MCF 10A (cell line): ENCODE data around the gene NAT10. TPM values are rescaled to one million over a fixed set of nuclear protein-coding genes. Genes with fewer than 3 reads are reported as not detected.

Experiments
- BruUV-seq: library from RNA; stranded (reverse); fragments of 400-500 nt; replicated peaks from 2 replicates; lab custom pipeline; 2021; lab: Mats Ljungman, UMichigan
- CTCF ChIA-PET: fragments of 300-600 bp; sonication (Branson Sonifier 250); formaldehyde crosslinking; extraction: SDS; loops from one replicate; lab custom pipeline; 2021; ENCODE audit warnings: antibody characterized with exemption, inconsistent platforms; lab: Yijun Ruan, JAX
- POLR2A ChIA-PET: fragments of 300-600, 350-650 bp; sonication (Branson Sonifier 250); formaldehyde crosslinking; extraction: SDS; loops from one replicate; lab custom pipeline; 2020; ENCODE audit warnings: antibody characterized with exemption, inconsistent platforms; lab: Yijun Ruan, JAX
- DNase-seq: peaks from one replicate; pipeline ENCODE4 v3.0.0-alpha.2; 2018; ENCODE audit not compliant: unreplicated experiment
- H3K27ac Mint-ChIP-seq: one replicate; pipeline ENCODE4 v1.8.0; 2022; ENCODE audit warnings: mild to moderate bottlenecking, low read depth, mixed read lengths; ENCODE audit not compliant: unreplicated experiment
- H3K27me3 Mint-ChIP-seq: one replicate; pipeline ENCODE4 v1.8.0; 2022; ENCODE audit warnings: mixed read lengths; ENCODE audit not compliant: insufficient read depth, unreplicated experiment
- H3K36me3 Mint-ChIP-seq: one replicate; pipeline ENCODE4 v1.8.0; 2022; ENCODE audit warnings: mild to moderate bottlenecking, moderate library complexity, mixed read lengths; ENCODE audit not compliant: insufficient read depth, unreplicated experiment
- H3K4me1 Mint-ChIP-seq: one replicate; pipeline ENCODE4 v1.8.0; 2022; ENCODE audit warnings: mixed read lengths; ENCODE audit not compliant: insufficient read depth, unreplicated experiment
- H3K4me3 Mint-ChIP-seq: one replicate; pipeline ENCODE4 v1.8.0; 2022; ENCODE audit warnings: mild to moderate bottlenecking, moderate library complexity, mixed read lengths; ENCODE audit not compliant: unreplicated experiment
- H3K9me3 Mint-ChIP-seq: one replicate; pipeline ENCODE4 v1.8.0; 2022; ENCODE audit warnings: mixed read lengths; ENCODE audit not compliant: unreplicated experiment
- intact Hi-C: fragments of 100-400 bp; cut with micrococcal nuclease; formaldehyde crosslinking; loops from 2 replicates; pipeline ENCODE4 v1.14.1; 2022
- total RNA-seq: library from RNA; stranded (reverse); gene quantifications from 2 replicates; pipeline ENCODE4 v1.2.3, GENCODE V29; 2022
- TF ChIP-seq, protein P1 (sequence below): fragments of 200-600 bp; IDR thresholded peaks from one replicate; pipeline ENCODE4 v1.8.0; 2022; ENCODE audit warnings: antibody characterized with exemption, mild to moderate bottlenecking; ENCODE audit not compliant: unreplicated experiment

Gene NAT10
- total RNA-seq, 1 experiment from 2014 or later = 89.5 TPM

DNA sequence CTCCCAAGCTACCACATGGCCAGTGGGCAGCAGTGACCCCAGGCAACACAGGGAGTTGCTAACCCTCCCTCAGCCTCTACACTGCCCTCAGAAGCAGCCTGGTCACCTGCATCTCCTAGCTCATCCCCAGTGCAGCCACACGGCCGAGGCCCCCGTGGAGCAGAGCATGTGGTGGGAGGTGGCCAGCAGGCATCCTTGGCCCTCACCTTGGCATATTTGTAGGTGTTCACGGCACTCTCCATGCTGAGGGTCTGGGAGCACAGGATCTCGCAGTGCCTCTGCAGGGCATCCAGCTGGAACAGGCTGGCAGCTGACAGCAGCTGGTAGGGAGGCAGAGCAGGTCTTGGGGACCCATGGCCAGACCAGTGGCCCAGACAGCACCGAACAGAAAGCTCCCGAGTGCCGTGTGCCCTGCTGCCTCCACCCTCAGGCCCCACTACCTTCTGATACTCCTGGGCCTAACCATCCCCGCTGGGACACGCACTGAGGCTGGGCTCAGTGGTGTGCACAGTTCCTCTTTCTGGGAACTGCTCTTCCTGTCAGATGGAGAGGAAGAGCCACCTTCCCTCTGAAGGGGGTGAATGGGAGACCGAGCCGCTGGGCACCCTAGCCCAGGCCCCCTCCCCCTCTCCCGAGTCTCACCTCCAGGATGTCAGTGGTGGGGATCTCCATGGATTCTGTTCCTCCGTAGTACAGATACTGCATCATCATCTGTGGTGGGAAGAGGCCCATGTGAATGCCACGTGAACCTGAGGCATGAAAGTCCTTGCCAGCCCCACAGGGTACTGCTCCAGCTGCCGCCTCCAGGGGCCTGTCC is 48.8 kb downstream of the NAT10 start:
- Mint-ChIP-seq H3K36me3 (peaks cover 20% of the 10 kb centered on the region), H3K4me3 (no peak overlapping the region), H3K27me3 (no peaks in the 10 kb centered on the region), H3K4me1 (no peaks in the 10 kb centered on the region), H3K27ac (no peak overlapping the region), H3K9me3 (no peaks in the 10 kb centered on the region)
- POLR2A ChIA-PET = no interaction called here
- TF ChIP-seq, protein P1, sequence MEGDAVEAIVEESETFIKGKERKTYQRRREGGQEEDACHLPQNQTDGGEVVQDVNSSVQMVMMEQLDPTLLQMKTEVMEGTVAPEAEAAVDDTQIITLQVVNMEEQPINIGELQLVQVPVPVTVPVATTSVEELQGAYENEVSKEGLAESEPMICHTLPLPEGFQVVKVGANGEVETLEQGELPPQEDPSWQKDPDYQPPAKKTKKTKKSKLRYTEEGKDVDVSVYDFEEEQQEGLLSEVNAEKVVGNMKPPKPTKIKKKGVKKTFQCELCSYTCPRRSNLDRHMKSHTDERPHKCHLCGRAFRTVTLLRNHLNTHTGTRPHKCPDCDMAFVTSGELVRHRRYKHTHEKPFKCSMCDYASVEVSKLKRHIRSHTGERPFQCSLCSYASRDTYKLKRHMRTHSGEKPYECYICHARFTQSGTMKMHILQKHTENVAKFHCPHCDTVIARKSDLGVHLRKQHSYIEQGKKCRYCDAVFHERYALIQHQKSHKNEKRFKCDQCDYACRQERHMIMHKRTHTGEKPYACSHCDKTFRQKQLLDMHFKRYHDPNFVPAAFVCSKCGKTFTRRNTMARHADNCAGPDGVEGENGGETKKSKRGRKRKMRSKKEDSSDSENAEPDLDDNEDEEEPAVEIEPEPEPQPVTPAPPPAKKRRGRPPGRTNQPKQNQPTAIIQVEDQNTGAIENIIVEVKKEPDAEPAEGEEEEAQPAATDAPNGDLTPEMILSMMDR = no peak
- no TSS peak for BruUV-seq
- no peak for DNase-seq
- intact Hi-C loops = no loop called here
- CTCF ChIA-PET = interaction anchor here (0.5 to 1.2 kb wide), 5 partner anchors 13 to 341 kb away, joined by 3 to 7 read pairs (median 6); no protein-coding TSS in a partner anchor

DNA sequence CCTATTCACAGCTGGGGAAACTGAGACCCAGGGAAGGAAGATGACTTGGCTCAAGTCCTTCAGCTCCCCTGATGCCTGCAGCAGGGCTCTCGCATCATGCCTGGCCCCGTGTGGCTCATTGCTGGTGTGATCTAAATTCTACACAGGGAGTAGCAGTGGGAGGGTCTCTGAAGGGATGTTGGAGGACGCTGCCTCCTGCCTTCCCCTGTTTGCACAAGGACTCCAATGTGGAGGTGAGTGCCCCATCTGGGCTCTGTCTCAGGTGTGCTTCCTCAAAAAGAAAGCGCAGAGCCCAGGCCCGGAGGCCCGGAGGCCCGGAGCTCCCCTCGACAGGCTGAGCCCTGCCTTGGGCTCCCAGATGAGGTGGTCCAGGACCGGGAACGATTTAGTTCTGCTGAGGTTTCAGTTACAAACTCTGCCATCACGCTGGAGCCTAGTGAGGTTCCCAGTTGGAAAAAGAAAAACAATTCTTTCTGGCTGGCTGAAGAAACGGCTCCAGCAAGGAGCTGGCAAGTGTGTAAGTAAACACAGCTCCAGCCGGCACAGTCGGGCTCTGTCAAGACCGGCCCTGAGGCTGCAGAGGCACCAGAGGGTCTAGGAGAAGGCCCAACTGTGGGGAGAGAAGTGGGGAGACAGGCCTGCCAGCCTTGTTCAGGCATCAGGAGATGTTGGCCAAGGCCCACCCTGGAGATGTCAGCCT is 49.8 kb downstream of the NAT10 start:
- peaks cover 20% of the 10 kb centered on the region for H3K36me3 Mint-ChIP-seq
- CTCF ChIA-PET = interaction anchor here (0.5 to 1.4 kb wide), 7 partner anchors 12 to 357 kb away, joined by 3 to 8 read pairs (median 5); no protein-coding TSS in a partner anchor
- no peaks in the 10 kb centered on the region for H3K4me1 Mint-ChIP-seq
- no peak overlapping the region for H3K4me3 Mint-ChIP-seq
- H3K9me3 Mint-ChIP-seq = no peaks in the 10 kb centered on the region
- intact Hi-C loops = no loop called here
- POLR2A ChIA-PET = interaction anchor here (0.7 kb wide), 1 partner anchor 74 kb away, joined by 3 read pairs; no protein-coding TSS in a partner anchor
- no peak for DNase-seq
- H3K27ac Mint-ChIP-seq = no peak overlapping the region
- H3K27me3 Mint-ChIP-seq = no peaks in the 10 kb centered on the region
- TF ChIP-seq, protein P1 = no peak
- no TSS peak for BruUV-seq

DNA sequence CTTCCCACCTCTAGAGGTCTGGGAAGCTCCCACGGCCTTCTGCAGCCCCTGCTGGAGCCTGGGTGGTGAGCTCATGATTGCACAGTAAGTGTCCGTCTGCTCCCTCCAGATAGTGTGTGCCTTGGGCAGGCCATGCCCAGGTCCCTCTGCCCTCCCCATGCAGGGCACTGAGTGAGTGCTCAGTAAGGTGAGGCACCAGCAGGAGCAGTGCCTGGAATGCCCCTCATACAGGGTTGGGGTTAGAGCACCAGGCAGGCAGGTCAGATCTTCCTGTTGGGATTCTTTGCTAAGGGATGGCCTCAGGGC is 50.3 kb downstream of the NAT10 start:
- peaks cover 20% of the 10 kb centered on the region for H3K36me3 Mint-ChIP-seq
- no peaks in the 10 kb centered on the region for H3K9me3 Mint-ChIP-seq
- intact Hi-C loops = no loop called here
- POLR2A ChIA-PET = no interaction called here
- H3K4me1 Mint-ChIP-seq = no peaks in the 10 kb centered on the region
- no peaks in the 10 kb centered on the region for H3K27me3 Mint-ChIP-seq
- BruUV-seq = no TSS peak
- no peak overlapping the region for H3K27ac Mint-ChIP-seq
- CTCF ChIA-PET = interaction anchor here (0.9 to 1.4 kb wide), 2 partner anchors 210 to 337 kb away, joined by 5 to 8 read pairs; no protein-coding TSS in a partner anchor
- H3K4me3 Mint-ChIP-seq = no peak overlapping the region
- TF ChIP-seq, protein P1 = no peak
- DNase-seq = no peak

DNA sequence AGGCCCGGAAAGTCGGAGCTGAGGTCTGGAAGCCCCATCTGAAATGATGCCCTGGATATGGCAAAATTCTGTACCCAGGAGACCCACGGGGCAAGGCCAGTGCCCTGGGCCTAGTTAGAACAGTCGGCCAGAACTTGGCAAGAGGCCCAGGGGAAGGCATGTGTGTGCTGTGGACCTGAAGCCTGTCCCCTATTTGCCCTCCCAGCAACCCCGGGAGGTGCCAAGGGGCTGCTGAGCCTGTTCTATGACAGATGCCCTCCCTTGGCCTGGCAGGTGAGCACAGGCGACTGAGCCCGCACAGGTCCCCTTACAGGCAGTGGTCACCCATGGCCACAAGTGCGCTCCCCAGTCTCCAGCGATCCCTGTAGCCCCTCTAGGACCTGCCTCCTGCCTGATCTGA is 51.7 kb downstream of the NAT10 start:
- H3K36me3 Mint-ChIP-seq = peaks cover 15% of the 10 kb centered on the region
- TF ChIP-seq, protein P1 = no peak
- intact Hi-C loops = no loop called here
- CTCF ChIA-PET = no interaction called here
- H3K4me3 Mint-ChIP-seq = no peak overlapping the region
- no peaks in the 10 kb centered on the region for H3K9me3 Mint-ChIP-seq
- no peak overlapping the region for H3K27ac Mint-ChIP-seq
- H3K27me3 Mint-ChIP-seq = no peaks in the 10 kb centered on the region
- no peak for DNase-seq
- POLR2A ChIA-PET = no interaction called here
- H3K4me1 Mint-ChIP-seq = no peaks in the 10 kb centered on the region
- no TSS peak for BruUV-seq
